Measurements from ENCODE around the gene SHROOM3. TPM values are rescaled to one million over a fixed set of nuclear protein-coding genes. Genes with fewer than 3 reads are reported as not detected.
"Not testable (repeated sequence)": the region's sequence is repeated elsewhere in the genome, so short reads cannot be mapped to it uniquely, and the experiment has no call there.

Gene SHROOM3
- total RNA-seq, 1 donor from 2014 or later: 0.05 TPM

DNA sequence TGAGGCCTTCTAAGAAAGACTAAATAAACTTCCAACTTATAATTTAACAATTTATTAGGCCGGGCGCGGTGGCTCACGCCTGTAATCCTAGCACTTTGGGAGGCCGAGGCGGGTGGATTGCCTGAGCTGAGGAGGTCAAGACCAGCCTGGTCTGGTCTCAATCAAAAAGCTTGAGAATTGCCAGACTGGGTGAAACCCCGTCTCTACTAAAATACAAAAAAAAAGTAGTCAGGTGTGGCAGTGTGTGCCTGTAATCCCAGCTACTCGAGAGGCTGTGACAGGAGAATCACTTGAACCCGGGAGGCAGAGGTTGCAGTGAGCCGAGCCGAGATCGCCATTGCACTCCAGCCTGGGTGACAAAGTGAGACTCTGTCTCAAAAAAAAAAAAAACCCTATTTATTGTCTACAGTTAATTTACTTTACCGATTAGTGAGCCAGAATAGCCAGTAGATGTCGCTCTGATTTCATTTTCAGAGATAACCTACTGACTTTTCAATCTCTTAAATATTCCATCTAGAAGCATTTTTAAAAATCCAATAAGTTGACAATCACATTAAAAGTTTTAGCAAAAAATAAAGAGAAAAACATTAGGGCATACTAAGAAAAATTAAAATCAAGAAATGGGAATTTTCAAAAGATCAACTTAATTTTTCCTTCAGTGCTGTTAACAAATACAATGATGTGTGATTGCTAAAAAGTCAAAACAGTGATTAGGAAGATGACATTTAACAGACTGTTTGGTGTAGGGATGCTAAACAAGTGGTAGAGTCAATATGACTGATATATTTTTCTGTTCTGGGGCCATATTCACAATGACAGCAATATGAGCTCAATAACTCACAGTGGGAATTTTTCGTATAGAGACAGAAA is 4.3 kb upstream of the SHROOM3 start:
- Mint-ChIP-seq H3K9me3 (no peaks in the 10 kb centered on the region), H3K36me3 (ENCODE audit: low read depth) (no peaks in the 10 kb centered on the region), H3K27ac (no peak overlapping the region), H3K27me3 (peaks cover 33% of the 10 kb centered on the region), H3K4me1 (no peaks in the 10 kb centered on the region), H3K4me3 (no peak overlapping the region)
- peak; percentile 62 for DNase-seq
- intact Hi-C loops (cut with micrococcal nuclease): loop anchor here (1.0 to 2.0 kb wide), 2 partner anchors 75 to 318 kb away; no protein-coding TSS in a partner anchor

DNA sequence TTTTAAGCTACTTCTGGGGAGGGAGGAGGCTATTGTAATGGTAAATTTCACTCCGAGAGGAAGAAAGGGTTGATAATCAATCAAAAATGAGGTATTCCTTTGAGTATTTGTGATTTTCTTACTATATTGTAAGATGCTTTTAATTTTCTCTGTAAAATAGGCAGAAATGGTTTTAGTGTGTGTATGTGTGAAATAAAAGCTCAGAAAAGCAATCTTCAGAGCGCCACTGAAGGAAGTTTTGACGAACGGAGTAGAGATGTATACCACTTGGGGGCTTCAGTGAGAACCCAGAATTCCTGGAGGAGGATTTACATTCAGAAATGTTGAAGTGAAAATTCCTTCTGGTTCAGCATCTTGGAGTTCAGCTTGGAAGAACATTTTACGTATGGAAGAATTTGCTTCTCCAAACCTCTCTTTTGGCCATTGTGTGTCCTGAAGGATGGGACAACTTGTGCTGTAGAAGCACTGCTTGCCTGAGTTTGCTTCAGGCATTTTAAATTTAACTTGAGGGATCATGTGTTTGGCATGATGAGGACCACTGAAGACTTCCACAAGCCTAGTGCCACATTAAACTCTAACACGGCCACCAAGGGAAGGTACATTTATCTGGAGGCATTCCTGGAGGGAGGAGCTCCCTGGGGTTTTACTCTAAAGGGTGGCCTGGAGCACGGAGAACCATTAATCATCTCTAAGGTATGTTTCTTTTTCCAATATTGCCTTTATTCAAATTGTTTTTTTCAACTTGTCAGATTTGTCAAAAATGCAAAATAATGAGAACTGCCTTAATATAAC is 695 bp downstream of the SHROOM3 start:
- no peaks in the 10 kb centered on the region for H3K36me3 Mint-ChIP-seq (ENCODE audit: low read depth)
- peaks cover 45% of the 10 kb centered on the region for H3K27me3 Mint-ChIP-seq
- intact Hi-C loops (cut with micrococcal nuclease): no loop called here
- H3K4me1 Mint-ChIP-seq: no peaks in the 10 kb centered on the region
- H3K9me3 Mint-ChIP-seq: no peaks in the 10 kb centered on the region
- H3K27ac Mint-ChIP-seq: no peak overlapping the region
- DNase-seq: no peak
- no peak overlapping the region for H3K4me3 Mint-ChIP-seq

GRCh38 chr4:76439491-76439890 is 4.5 kb downstream of the SHROOM3 start:
- DNase-seq: no peak
- Mint-ChIP-seq H3K4me1 (no peaks in the 10 kb centered on the region), H3K27me3 (peaks cover 34% of the 10 kb centered on the region), H3K9me3 (no peaks in the 10 kb centered on the region), H3K36me3 (ENCODE audit: low read depth) (no peaks in the 10 kb centered on the region), H3K4me3 (no peak overlapping the region), H3K27ac (no peak overlapping the region)
- intact Hi-C loops (cut with micrococcal nuclease): no loop called here

DNA sequence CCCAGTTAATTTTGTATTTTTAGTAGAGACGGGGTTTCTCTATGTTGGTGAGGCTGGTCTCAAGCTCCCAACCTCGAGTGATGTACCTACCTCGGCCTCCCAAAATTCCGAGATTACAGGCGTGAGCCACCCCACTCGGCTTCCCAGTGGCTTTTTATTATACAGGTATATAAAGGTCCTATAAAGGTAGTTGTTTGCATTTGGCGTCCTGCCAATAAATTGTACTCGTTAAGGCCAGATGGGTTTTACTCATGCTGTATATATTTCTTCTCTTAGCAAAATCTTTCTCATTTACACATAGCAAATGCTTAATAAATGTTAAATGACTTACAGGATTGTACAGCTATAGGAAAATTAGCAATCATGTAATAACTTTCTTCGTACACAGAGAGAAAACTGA is 6.9 kb downstream of the SHROOM3 start:
- Mint-ChIP-seq H3K27me3 (peaks cover 17% of the 10 kb centered on the region), H3K9me3 (no peaks in the 10 kb centered on the region), H3K4me3 (no peak overlapping the region), H3K27ac (no peak overlapping the region), H3K4me1 (no peaks in the 10 kb centered on the region), H3K36me3 (ENCODE audit: low read depth) (no peaks in the 10 kb centered on the region)
- intact Hi-C loops (cut with micrococcal nuclease): no loop called here
- no peak for DNase-seq

DNA sequence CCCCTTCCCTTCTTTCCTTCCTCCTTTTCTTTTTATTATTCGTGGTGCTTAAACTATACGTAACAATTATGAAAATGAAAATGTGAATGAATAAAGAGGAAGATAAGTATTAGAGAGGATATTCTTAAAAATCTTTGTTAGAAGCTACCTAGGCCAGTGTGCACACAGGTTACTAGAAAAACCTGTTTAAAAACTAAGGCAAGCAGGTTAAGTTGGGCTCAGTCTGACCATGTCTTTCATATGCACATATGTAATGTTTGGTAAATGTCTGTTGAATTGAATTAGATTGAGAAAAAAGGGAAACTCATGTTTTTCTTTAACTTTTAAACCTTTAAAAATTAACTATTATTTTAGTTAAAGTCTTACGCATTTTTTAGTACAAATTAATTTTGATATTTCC is 7.8 kb downstream of the SHROOM3 start:
- Mint-ChIP-seq H3K4me3 (no peak overlapping the region), H3K27me3 (peaks cover 10% of the 10 kb centered on the region), H3K9me3 (no peaks in the 10 kb centered on the region), H3K36me3 (ENCODE audit: low read depth) (no peaks in the 10 kb centered on the region), H3K4me1 (no peaks in the 10 kb centered on the region), H3K27ac (no peak overlapping the region)
- intact Hi-C loops (cut with micrococcal nuclease): no loop called here
- no peak for DNase-seq

- Mint-ChIP-seq H3K4me1 (no peaks in the 10 kb centered on the region), H3K27me3 (peaks cover 10% of the 10 kb centered on the region), H3K4me3 (no peak overlapping the region), H3K36me3 (ENCODE audit: low read depth) (no peaks in the 10 kb centered on the region), H3K27ac (no peak overlapping the region), H3K9me3 (no peaks in the 10 kb centered on the region)
- DNase-seq: no peak
- intact Hi-C loops (cut with micrococcal nuclease): no loop called here
These were observed 8.3 kb downstream of the SHROOM3 start for GRCh38 chr4:76443376-76443775.

DNA sequence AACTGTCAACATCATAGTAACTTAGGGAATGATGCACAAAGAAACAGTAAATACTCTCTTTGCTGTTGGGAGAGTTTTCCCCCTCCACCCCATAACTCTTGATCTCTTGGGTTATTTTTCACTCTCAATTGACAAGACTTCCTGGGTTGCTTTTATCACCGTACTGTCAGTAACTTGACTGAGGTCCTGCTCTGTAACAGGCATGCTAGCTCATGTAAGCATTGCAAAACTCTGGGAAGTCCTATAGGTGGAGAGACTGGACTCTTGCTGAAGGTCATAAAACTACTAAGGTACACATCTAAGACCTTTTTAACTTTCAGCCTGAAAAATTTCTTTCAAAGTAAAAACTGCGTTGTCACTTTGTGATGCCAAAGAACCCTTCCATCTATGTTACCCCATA is 10.9 kb downstream of the SHROOM3 start:
- H3K9me3 Mint-ChIP-seq: no peaks in the 10 kb centered on the region
- no peak overlapping the region for H3K4me3 Mint-ChIP-seq
- H3K27ac Mint-ChIP-seq: no peak overlapping the region
- no peaks in the 10 kb centered on the region for H3K36me3 Mint-ChIP-seq (ENCODE audit: low read depth)
- no peak for DNase-seq
- no peaks in the 10 kb centered on the region for H3K4me1 Mint-ChIP-seq
- peaks cover 18% of the 10 kb centered on the region for H3K27me3 Mint-ChIP-seq
- intact Hi-C loops (cut with micrococcal nuclease): no loop called here

- Mint-ChIP-seq H3K36me3 (ENCODE audit: low read depth) (no peaks in the 10 kb centered on the region), H3K4me3 (no peak overlapping the region), H3K27me3 (peaks cover 18% of the 10 kb centered on the region), H3K4me1 (no peaks in the 10 kb centered on the region), H3K9me3 (no peaks in the 10 kb centered on the region), H3K27ac (no peak overlapping the region)
- no peak for DNase-seq
- intact Hi-C loops (cut with micrococcal nuclease): no loop called here
These were observed 12.4 kb downstream of the SHROOM3 start for GRCh38 chr4:76447393-76447851.

GRCh38 chr4:76448211-76448610 is 13.2 kb downstream of the SHROOM3 start:
- Mint-ChIP-seq H3K9me3 (no peaks in the 10 kb centered on the region), H3K4me3 (no peak overlapping the region), H3K27ac (no peak overlapping the region), H3K36me3 (ENCODE audit: low read depth) (no peaks in the 10 kb centered on the region), H3K4me1 (no peaks in the 10 kb centered on the region), H3K27me3 (peaks cover 18% of the 10 kb centered on the region)
- DNase-seq: no peak
- intact Hi-C loops (cut with micrococcal nuclease): no loop called here

- intact Hi-C loops (cut with micrococcal nuclease): no loop called here
- H3K27ac Mint-ChIP-seq: no peak overlapping the region
- no peaks in the 10 kb centered on the region for H3K9me3 Mint-ChIP-seq
- H3K4me1 Mint-ChIP-seq: no peaks in the 10 kb centered on the region
- H3K4me3 Mint-ChIP-seq: no peak overlapping the region
- H3K27me3 Mint-ChIP-seq: peaks cover 22% of the 10 kb centered on the region
- H3K36me3 Mint-ChIP-seq (ENCODE audit: low read depth): no peaks in the 10 kb centered on the region
- no peak for DNase-seq
These were observed 14.3 kb downstream of the SHROOM3 start for GRCh38 chr4:76449362-76449767.

DNA sequence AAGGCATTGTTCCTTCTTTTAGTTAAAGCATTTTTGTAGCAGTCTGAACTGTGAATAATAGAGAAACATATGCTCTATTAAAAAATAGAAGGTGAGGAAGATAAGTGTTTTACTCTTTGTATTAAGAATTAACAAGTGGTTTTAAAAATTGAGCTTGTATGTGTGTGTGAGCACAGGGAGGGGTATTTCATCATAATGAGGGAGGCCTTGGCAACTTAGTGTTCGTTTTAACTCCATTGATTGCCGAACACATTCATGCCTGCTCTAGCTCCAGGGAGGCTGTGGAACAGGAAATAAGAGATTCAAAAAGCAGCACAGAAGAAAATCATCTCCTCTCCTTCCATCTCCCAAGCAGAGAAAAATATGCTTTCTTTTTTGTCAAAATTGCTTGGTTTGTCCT is 14.8 kb downstream of the SHROOM3 start:
- DNase-seq: no peak
- intact Hi-C loops (cut with micrococcal nuclease): no loop called here
- peaks cover 22% of the 10 kb centered on the region for H3K27me3 Mint-ChIP-seq
- no peak overlapping the region for H3K4me3 Mint-ChIP-seq
- H3K27ac Mint-ChIP-seq: no peak overlapping the region
- no peaks in the 10 kb centered on the region for H3K36me3 Mint-ChIP-seq (ENCODE audit: low read depth)
- no peaks in the 10 kb centered on the region for H3K4me1 Mint-ChIP-seq
- H3K9me3 Mint-ChIP-seq: no peaks in the 10 kb centered on the region

DNA sequence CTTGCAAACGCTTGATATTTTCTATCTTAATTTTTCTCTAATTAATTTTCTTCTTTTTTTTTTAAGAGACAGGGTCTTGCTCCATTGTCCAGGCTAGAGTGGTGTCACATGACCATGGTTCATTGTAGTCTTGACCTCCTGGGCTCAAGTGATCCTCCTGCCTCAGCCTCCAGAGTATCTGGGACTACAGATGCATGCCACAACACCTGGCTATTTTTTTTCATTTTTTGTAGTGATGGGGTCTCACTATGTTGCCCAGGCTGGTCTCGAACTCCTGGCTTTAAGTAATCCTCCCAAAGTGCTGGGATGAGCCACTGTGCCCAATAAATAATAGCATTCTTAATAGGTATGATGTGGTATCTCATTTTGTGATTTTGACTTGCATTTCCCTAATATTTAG is 18.2 kb downstream of the SHROOM3 start:
- Mint-ChIP-seq H3K9me3 (no peaks in the 10 kb centered on the region), H3K36me3 (ENCODE audit: low read depth) (no peaks in the 10 kb centered on the region), H3K27me3 (peaks cover 19% of the 10 kb centered on the region), H3K27ac (no peak overlapping the region), H3K4me3 (no peak overlapping the region), H3K4me1 (no peaks in the 10 kb centered on the region)
- intact Hi-C loops (cut with micrococcal nuclease): no loop called here
- DNase-seq: no peak

- intact Hi-C loops (cut with micrococcal nuclease); DNase-seq; H3K4me3 Mint-ChIP-seq; H3K27ac Mint-ChIP-seq; H3K4me1 Mint-ChIP-seq; H3K36me3 Mint-ChIP-seq (ENCODE audit: low read depth); H3K9me3 Mint-ChIP-seq: not testable (repeated sequence)
- peaks cover 14% of the 10 kb centered on the region for H3K27me3 Mint-ChIP-seq
These were observed 19.0 kb downstream of the SHROOM3 start for GRCh38 chr4:76454073-76454472.

GRCh38 chr4:76457885-76458284 is 22.9 kb downstream of the SHROOM3 start:
- Mint-ChIP-seq H3K4me3 (no peak overlapping the region), H3K4me1 (no peaks in the 10 kb centered on the region), H3K27ac (no peak overlapping the region), H3K27me3 (peaks cover 5% of the 10 kb centered on the region), H3K36me3 (ENCODE audit: low read depth) (no peaks in the 10 kb centered on the region), H3K9me3 (peaks cover 4% of the 10 kb centered on the region)
- intact Hi-C loops (cut with micrococcal nuclease): no loop called here
- DNase-seq: no peak

Data from activated CD4-positive, alpha-beta T cell treated with anti-CD3 and anti-CD28 coated beads, Interleukin-2, amount 10 ng/mL, durations not matched to agents 24 days and 14 days (primary cell).